Left renal cortex interstitium (tissue), 4 donors: ENCODE measurements around the gene UBE2B. TPM values are rescaled to one million over a fixed set of nuclear protein-coding genes. Genes with fewer than 3 reads are reported as not detected.
"Not testable (repeated sequence)": the region's sequence is repeated elsewhere in the genome, so short reads cannot be mapped to it uniquely, and the experiment has no call there.

Experiments used
- DNase-seq, 4 donors: peaks; one replicate each; pipeline ENCODE4 v3.0.0-alpha.2; 2013; ENCODE audit warnings: low read depth in 4 of 4, low spot score in 2 of 4, missing footprints in 1 of 4
- polyA plus RNA-seq, 4 donors: library from polyadenylated mRNA; unstranded; fragments of 120-200 nt; gene quantifications; one replicate each; pipeline ENCODE4 v1.2.1, GENCODE V29; 2013; ENCODE audit not compliant: insufficient read length in 4 of 4

The UBE2B gene
- 100 to 1,000 TPM; 111 to 150 (median 129) TPM for polyA plus RNA-seq

- DNase-seq = peak; percentile 98 to 99 (median 99)
These were observed at the start of gene UBE2B for GRCh38 chr5:134370871-134371833. Gene UBE2B (plus strand): TSS chr5:134371569. CDS start chr5:134371596, 27 bp downstream.

GRCh38 chr5:134327327-134327726 is 44.0 kb upstream of the UBE2B start:
- DNase-seq = no peak

GRCh38 chr5:134328619-134329018 is 42.8 kb upstream of the UBE2B start:
- DNase-seq = no peak

GRCh38 chr5:134336833-134337232 is 34.5 kb upstream of the UBE2B start:
- not testable (repeated sequence) for DNase-seq

- DNase-seq = not testable (repeated sequence)
These were observed 27.9 kb upstream of the UBE2B start for GRCh38 chr5:134343500-134343899.

GRCh38 chr5:134345476-134345875 is 25.9 kb upstream of the UBE2B start:
- DNase-seq = not testable (repeated sequence)

- DNase-seq = no peak
These were observed 25.4 kb upstream of the UBE2B start for GRCh38 chr5:134345996-134346395.

- DNase-seq = no peak
These were observed 21.9 kb upstream of the UBE2B start for GRCh38 chr5:134349463-134349862.

GRCh38 chr5:134355681-134356080 is 15.7 kb upstream of the UBE2B start:
- DNase-seq = no peak

GRCh38 chr5:134365604-134366003 is 5.8 kb upstream of the UBE2B start:
- no peak for DNase-seq

GRCh38 chr5:134370311-134370870 is 978 bp upstream of the UBE2B start:
- DNase-seq = no peak

GRCh38 chr5:134371834-134372340 is 518 bp downstream of the UBE2B start:
- peak in 2 of 4 donors; percentile 33 to 38 for DNase-seq

GRCh38 chr5:134373633-134374032 is 2.3 kb downstream of the UBE2B start:
- DNase-seq = not testable (repeated sequence)

- DNase-seq = no peak
These were observed 2.9 kb downstream of the UBE2B start for GRCh38 chr5:134374232-134374631.

- DNase-seq = no peak
These were observed 9.0 kb downstream of the UBE2B start for GRCh38 chr5:134380346-134380745.

- not testable (repeated sequence) for DNase-seq
These were observed 10.8 kb downstream of the UBE2B start for GRCh38 chr5:134382204-134382603.

GRCh38 chr5:134383980-134384697 is 12.8 kb downstream of the UBE2B start:
- DNase-seq = no peak

GRCh38 chr5:134387443-134387842 is 16.1 kb downstream of the UBE2B start:
- DNase-seq = no peak

- no peak for DNase-seq
These were observed 20.9 kb downstream of the UBE2B start for GRCh38 chr5:134392301-134392700.

- DNase-seq = no peak
These were observed 23.6 kb downstream of the UBE2B start for GRCh38 chr5:134394932-134395331.

- DNase-seq = no peak
These were observed 24.9 kb downstream of the UBE2B start for GRCh38 chr5:134396274-134396673.
